Liver (tissue), 9 donors: ENCODE data around the gene POT1. TPM values are rescaled to one million over a fixed set of nuclear protein-coding genes. Genes with fewer than 3 reads are reported as not detected.

Experiments used
- DNase-seq: peaks from one replicate; pipeline ENCODE4 v3.0.0-alpha.2; 2017; ENCODE audit warnings: low spot score
- H3K27ac ChIP-seq, 2 donors: one replicate each; pipeline ENCODE4 v1.7.0; 2013; ENCODE audit warnings: inconsistent platforms in 2 of 2, low read length in 2 of 2, control low read depth in 1 of 2, low read depth in 1 of 2, mild to moderate bottlenecking in 1 of 2
- H3K27me3 ChIP-seq, 4 donors: one replicate each; pipeline versions ENCODE4 v1.6.1 to v1.7.0; 2013; ENCODE audit warnings: low read length in 3 of 4, inconsistent platforms in 1 of 4, mild to moderate bottlenecking in 1 of 4, moderate library complexity in 1 of 4; ENCODE audit not compliant: control insufficient read depth in 4 of 4, insufficient read depth in 4 of 4
- H3K36me3 ChIP-seq, 4 donors: one replicate each; pipeline versions ENCODE4 v1.6.1 to v1.7.0; 2013; ENCODE audit warnings: low read length in 3 of 4, mild to moderate bottlenecking in 3 of 4, low read depth in 1 of 4, moderate library complexity in 1 of 4; ENCODE audit not compliant: control insufficient read depth in 4 of 4, insufficient read depth in 3 of 4
- H3K4me1 ChIP-seq, 4 donors: one replicate each; pipeline versions ENCODE4 v1.6.1 to v1.7.0; 2013; ENCODE audit warnings: low read length in 3 of 4, mild to moderate bottlenecking in 3 of 4, moderate library complexity in 1 of 4; ENCODE audit not compliant: control insufficient read depth in 4 of 4, insufficient read depth in 4 of 4
- H3K4me3 ChIP-seq, 3 donors: one replicate each; pipeline versions ENCODE4 v1.6.1 to v1.7.0; 2013; ENCODE audit warnings: low read length in 3 of 3, control low read depth in 1 of 3, low read depth in 1 of 3, mild to moderate bottlenecking in 1 of 3
- H3K9ac ChIP-seq, 2 donors: one replicate each; pipeline ENCODE4 v1.7.0; 2013; ENCODE audit warnings: low read length in 2 of 2, mild to moderate bottlenecking in 2 of 2, moderate library complexity in 2 of 2, control low read depth in 1 of 2, low read depth in 1 of 2
- H3K9me3 ChIP-seq, 4 donors: one replicate each; pipeline versions ENCODE4 v1.6.1 to v1.7.0; 2013; ENCODE audit warnings: low read length in 3 of 4; ENCODE audit not compliant: control insufficient read depth in 4 of 4
- ATF3 ChIP-seq: IDR thresholded peaks from 2 replicates; pipeline ENCODE4 v1.6.1; 2016; ENCODE audit warnings: antibody characterized with exemption
- CTCF ChIP-seq: fragments of 150-350 bp; IDR thresholded peaks from 2 replicates; pipeline ENCODE4 v1.5.1; 2017; ENCODE audit warnings: improper control_type of control experiment, low read depth, low read length; ENCODE audit not compliant: missing input control
- EGR1 ChIP-seq, 2 donors: IDR thresholded peaks; 2 replicates each; pipeline ENCODE4 v1.6.1; 2016 to 2018; ENCODE audit warnings: antibody characterized with exemption in 2 of 2, low read depth in 2 of 2
- FOXA1 ChIP-seq: IDR thresholded peaks from 2 replicates; pipeline ENCODE4 v1.6.1; 2016; ENCODE audit warnings: antibody characterized with exemption
- FOXA2 ChIP-seq: IDR thresholded peaks from 2 replicates; pipeline ENCODE4 v1.6.1; 2016; ENCODE audit warnings: antibody characterized with exemption
- GABPA ChIP-seq, 2 donors: IDR thresholded peaks in 1 of 2; conservative IDR thresholded peaks in 1 of 2; 2 replicates each; pipeline ENCODE4 v1.6.1; 2016; ENCODE audit warnings: antibody characterized with exemption in 2 of 2, mild to moderate bottlenecking in 1 of 2, moderate library complexity in 1 of 2
- HNF4A ChIP-seq, 2 donors: conservative IDR thresholded peaks; 2 replicates each; pipeline ENCODE4 v1.6.1; 2016; ENCODE audit warnings: antibody characterized with exemption in 2 of 2, mild to moderate bottlenecking in 2 of 2
- HNF4G ChIP-seq: IDR thresholded peaks from 2 replicates; pipeline ENCODE4 v1.6.1; 2016; ENCODE audit warnings: antibody characterized with exemption
- JUND ChIP-seq, 2 donors: IDR thresholded peaks; 2 replicates each; pipeline ENCODE4 v1.6.1; 2016; ENCODE audit warnings: antibody characterized with exemption in 2 of 2
- MAX ChIP-seq: IDR thresholded peaks from 2 replicates; pipeline ENCODE4 v1.6.1; 2016; ENCODE audit warnings: antibody characterized with exemption
- NR2F2 ChIP-seq: IDR thresholded peaks from 2 replicates; pipeline ENCODE4 v1.6.1; 2016; ENCODE audit warnings: antibody characterized with exemption
- RAD21 ChIP-seq, 2 donors: IDR thresholded peaks; 2 replicates each; pipeline ENCODE4 v1.6.1; 2016; ENCODE audit warnings: antibody characterized with exemption in 2 of 2, mild to moderate bottlenecking in 2 of 2
- RXRA ChIP-seq, 2 donors: IDR thresholded peaks; 2 replicates each; pipeline ENCODE4 v1.6.1; 2017 to 2018; ENCODE audit warnings: antibody characterized with exemption in 2 of 2, mild to moderate bottlenecking in 1 of 2
- TAF1 ChIP-seq: conservative IDR thresholded peaks from 2 replicates; pipeline ENCODE4 v1.6.1; 2016; ENCODE audit warnings: antibody characterized with exemption, mild to moderate bottlenecking
- YY1 ChIP-seq: IDR thresholded peaks from 2 replicates; pipeline ENCODE4 v1.6.1; 2016; ENCODE audit warnings: antibody characterized with exemption, mild to moderate bottlenecking
- ZBTB33 ChIP-seq: IDR thresholded peaks from 2 replicates; pipeline ENCODE4 v1.6.1; 2016; ENCODE audit warnings: antibody characterized with exemption
- WGBS: extraction: QIAGEN DNeasy Blood & Tissue Kit; methylation state at CpG from one replicate; pipeline ENCODE4 v1.1.7; 2013; 5-methylcytosine and 5-hydroxymethylcytosine counted together
- polyA plus RNA-seq, 2 donors: library from polyadenylated mRNA; stranded (reverse) in 1 of 2; unstranded in 1 of 2; fragments of 200-250 nt in 1 of 2; fragments of >200 nt in 1 of 2; fragmentation: Nextera tagmentation in 1 of 2; extraction: Ambion mirVana in 1 of 2; gene quantifications; one replicate each; pipeline versions ENCODE4 v1.2.1 to v1.2.3, GENCODE V29; 2013 to 2015
- total RNA-seq, 2 donors: library from RNA; depleted of rRNA; stranded (reverse); fragments of >200 nt; gene quantifications; one replicate each; pipeline ENCODE4 v1.2.3, GENCODE V29; 2014
- donor health status: healthy.
- donor health status: healthy.
- donor health status: healthy.
- donor health status: healthy.
- donor health status: healthy.

Gene POT1
- total and polyA plus RNA-seq, 4 donors, result 4.9 to 35.5 (median 8.5) TPM

- Histone ChIP-seq H3K36me3 (no peaks in the 10 kb centered on the region), H3K27me3 (no peaks in the 10 kb centered on the region), H3K4me1 (no peaks in the 10 kb centered on the region), H3K9ac (no peak overlapping the region), H3K4me3 (no peak overlapping the region), H3K9me3 (no peaks in the 10 kb centered on the region), H3K27ac (no peak overlapping the region)
- TF ChIP-seq ZBTB33, result no peak
- TF ChIP-seq GABPA (IDR thresholded peaks at IDR 0.05 in 1 of 2, conservative IDR thresholded peaks at IDR 0.05 in 1 of 2), result no peak
- 87% methylated on average over 2 of the region's 2 CpGs for WGBS
- no peak for DNase-seq
Observed at GRCh38 chr7:124940306-124940705, 10.7 kb upstream of the POT1 start.

- H3K4me3 ChIP-seq, result no peak overlapping the region
- no peak for TF ChIP-seq HNF4A (conservative IDR thresholded peaks at IDR 0.05)
- no peak for TF ChIP-seq ATF3
- TF ChIP-seq NR2F2, result no peak
- TF ChIP-seq HNF4G, result no peak
- no peak for TF ChIP-seq RAD21 (IDR thresholded peaks at IDR 0.05)
- TF ChIP-seq FOXA2, result no peak
- no peak for TF ChIP-seq FOXA1
- no peak for TF ChIP-seq ZBTB33
- TF ChIP-seq YY1, result no peak
- TF ChIP-seq RXRA (IDR thresholded peaks at IDR 0.05), result no peak
- no peak for TF ChIP-seq TAF1
- TF ChIP-seq EGR1 (IDR thresholded peaks at IDR 0.05; ENCODE audit: low read depth in 2 of 2), result no peak
- TF ChIP-seq JUND (IDR thresholded peaks at IDR 0.05), result no peak
- TF ChIP-seq MAX, result no peak
- no peak for TF ChIP-seq CTCF
- no peak for TF ChIP-seq GABPA (IDR thresholded peaks at IDR 0.05 in 1 of 2, conservative IDR thresholded peaks at IDR 0.05 in 1 of 2)
Observed at GRCh38 chr7:124938128-124938527, 8.5 kb upstream of the POT1 start.

More at GRCh38 chr7:124938128-124938527, 8.5 kb upstream of the POT1 start:
- H3K9ac ChIP-seq, result no peak overlapping the region
- no peak for DNase-seq
- no peaks in the 10 kb centered on the region for H3K27me3 ChIP-seq
- no peaks in the 10 kb centered on the region for H3K4me1 ChIP-seq
- H3K27ac ChIP-seq, result no peak overlapping the region
- H3K36me3 ChIP-seq, result no peaks in the 10 kb centered on the region
- 89% methylated on average over 2 of the region's 2 CpGs for WGBS
- H3K9me3 ChIP-seq, result no peaks in the 10 kb centered on the region
